ENCODE measurements around the gene ISLR2.
"Not testable (repeated sequence)": the region's sequence is repeated elsewhere in the genome, so short reads cannot be mapped to it uniquely, and the experiment has no call there.

The ISLR2 gene, protein sequence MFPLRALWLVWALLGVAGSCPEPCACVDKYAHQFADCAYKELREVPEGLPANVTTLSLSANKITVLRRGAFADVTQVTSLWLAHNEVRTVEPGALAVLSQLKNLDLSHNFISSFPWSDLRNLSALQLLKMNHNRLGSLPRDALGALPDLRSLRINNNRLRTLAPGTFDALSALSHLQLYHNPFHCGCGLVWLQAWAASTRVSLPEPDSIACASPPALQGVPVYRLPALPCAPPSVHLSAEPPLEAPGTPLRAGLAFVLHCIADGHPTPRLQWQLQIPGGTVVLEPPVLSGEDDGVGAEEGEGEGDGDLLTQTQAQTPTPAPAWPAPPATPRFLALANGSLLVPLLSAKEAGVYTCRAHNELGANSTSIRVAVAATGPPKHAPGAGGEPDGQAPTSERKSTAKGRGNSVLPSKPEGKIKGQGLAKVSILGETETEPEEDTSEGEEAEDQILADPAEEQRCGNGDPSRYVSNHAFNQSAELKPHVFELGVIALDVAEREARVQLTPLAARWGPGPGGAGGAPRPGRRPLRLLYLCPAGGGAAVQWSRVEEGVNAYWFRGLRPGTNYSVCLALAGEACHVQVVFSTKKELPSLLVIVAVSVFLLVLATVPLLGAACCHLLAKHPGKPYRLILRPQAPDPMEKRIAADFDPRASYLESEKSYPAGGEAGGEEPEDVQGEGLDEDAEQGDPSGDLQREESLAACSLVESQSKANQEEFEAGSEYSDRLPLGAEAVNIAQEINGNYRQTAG

DNA sequence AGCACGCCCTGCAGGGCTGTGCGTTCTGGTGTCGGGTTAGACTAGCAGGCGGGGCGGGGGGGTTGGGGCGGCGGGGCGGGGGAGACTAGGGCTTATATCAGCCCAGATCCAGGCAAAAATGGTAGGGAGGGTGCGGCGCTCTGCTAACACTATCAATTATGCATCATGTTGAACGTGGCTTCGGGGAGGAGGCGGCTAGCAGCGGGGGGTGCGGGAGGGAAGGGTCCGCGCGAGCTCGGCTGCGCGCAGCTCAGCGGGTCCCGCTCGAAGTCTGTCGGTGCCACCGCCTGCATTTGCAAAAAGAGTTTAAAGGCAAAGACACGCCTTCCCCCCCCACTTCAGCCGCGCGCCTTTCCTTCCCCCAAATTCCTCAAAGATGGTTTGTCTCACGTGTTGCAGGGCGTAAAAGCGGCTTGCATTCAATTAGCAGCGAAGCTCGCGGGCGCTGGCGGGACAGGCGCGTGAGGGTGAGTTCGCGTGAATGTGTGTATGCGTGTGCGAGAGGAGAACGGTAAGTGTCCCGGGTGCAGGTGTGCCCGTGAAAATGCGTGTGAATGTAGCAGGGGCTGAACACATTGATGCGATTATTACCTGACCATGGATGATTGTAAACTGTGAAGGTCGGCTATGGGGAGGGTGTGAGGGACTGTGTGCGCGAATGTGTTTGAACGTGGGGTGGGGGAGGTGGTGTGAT lies at the start of gene ISLR2:
ISLR2 (plus strand) TSS at position 432 of the 694 bp plus-strand sequence. CDS start 2,169 bp downstream, outside the sequence.
- CTCF ChIA-PET = interaction anchor here (3.4 to 5.6 kb wide), 2 partner anchors 178 to 191 kb away, joined by 43 to 78 read pairs; no protein-coding TSS in a partner anchor
- DNase-seq (ENCODE audit: extremely low spot score) = no peak
- TF ChIP-seq, protein P1, sequence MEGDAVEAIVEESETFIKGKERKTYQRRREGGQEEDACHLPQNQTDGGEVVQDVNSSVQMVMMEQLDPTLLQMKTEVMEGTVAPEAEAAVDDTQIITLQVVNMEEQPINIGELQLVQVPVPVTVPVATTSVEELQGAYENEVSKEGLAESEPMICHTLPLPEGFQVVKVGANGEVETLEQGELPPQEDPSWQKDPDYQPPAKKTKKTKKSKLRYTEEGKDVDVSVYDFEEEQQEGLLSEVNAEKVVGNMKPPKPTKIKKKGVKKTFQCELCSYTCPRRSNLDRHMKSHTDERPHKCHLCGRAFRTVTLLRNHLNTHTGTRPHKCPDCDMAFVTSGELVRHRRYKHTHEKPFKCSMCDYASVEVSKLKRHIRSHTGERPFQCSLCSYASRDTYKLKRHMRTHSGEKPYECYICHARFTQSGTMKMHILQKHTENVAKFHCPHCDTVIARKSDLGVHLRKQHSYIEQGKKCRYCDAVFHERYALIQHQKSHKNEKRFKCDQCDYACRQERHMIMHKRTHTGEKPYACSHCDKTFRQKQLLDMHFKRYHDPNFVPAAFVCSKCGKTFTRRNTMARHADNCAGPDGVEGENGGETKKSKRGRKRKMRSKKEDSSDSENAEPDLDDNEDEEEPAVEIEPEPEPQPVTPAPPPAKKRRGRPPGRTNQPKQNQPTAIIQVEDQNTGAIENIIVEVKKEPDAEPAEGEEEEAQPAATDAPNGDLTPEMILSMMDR (IDR thresholded peaks at IDR 0.05; ENCODE audit: control extremely low read depth, extremely low read depth, low read depth, missing control alignments) = no peak
- POLR2A ChIA-PET = no interaction called here

DNA sequence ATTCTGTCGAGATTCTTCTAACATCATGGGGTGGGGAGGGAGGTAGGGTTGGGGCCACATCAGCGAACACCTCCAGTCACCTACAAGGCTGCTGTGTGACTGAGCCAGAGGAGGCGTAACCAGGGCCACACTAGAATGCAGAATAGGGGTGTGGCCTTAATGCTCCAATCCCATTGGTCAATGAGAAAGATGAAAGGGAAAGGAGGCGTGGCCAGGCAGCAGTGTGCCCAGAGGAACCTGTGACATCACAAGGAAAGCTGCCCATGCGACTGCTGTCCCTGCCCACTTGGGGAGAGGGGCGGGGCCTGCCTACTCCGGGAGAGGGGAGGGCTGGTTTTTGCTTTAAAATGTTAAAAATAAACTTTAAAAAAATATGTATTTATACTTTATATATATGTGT lies 47.9 kb upstream of the ISLR2 start, which contains the start of gene GOLGA6A:
GOLGA6A (minus strand) TSS at position 101 of the 400 bp plus-strand sequence; CDS start at position 60, 41 bp downstream.
- CTCF ChIA-PET; DNase-seq (ENCODE audit: extremely low spot score); POLR2A ChIA-PET: not testable (repeated sequence)

DNA sequence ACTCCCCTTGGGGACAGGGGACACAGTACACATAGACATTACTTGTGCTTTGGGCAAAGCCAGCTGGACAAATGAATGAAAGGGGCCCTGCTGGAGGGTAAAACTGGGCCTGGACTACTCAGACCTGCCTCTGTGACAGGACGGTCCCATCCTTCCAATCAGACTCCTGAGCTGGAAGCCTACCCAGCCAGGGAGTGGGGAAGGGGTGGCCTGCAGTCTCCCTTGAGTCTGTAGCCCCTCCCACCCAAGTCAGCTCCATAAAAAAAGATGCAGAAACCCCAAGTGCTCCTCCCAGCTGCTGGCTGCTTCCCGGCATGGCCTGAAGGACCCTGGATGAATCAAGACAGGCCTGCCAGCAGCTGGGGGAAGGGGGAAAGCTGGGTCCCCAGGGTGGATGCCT lies 35.8 kb upstream of the ISLR2 start:
- DNase-seq (ENCODE audit: extremely low spot score); CTCF ChIA-PET: not testable (repeated sequence)

DNA sequence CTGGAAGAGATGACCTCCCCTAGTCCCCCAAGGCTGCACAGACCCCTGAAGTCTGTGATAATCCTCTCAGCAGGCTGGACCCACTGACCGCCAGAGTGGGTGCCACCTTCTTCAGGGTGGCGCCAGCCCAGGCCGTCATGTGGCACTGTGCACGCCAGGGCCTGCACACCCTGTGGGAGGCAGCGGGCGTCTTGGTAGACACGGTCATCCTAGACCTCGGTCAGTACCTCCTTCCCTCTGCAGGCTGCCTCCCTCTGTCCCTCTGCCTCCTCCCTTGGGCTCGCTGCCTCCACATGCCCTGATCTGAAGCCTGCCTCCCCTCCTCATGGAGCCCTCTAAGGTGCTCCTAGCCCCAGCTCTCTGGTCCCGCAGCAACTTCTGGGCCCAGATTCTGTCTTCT lies 34.8 kb upstream of the ISLR2 start:
- CTCF ChIA-PET; DNase-seq (ENCODE audit: extremely low spot score); POLR2A ChIA-PET: not testable (repeated sequence)

More for the DNA sequence above, 35.8 kb upstream of the ISLR2 start:
- POLR2A ChIA-PET = not testable (repeated sequence)

DNA sequence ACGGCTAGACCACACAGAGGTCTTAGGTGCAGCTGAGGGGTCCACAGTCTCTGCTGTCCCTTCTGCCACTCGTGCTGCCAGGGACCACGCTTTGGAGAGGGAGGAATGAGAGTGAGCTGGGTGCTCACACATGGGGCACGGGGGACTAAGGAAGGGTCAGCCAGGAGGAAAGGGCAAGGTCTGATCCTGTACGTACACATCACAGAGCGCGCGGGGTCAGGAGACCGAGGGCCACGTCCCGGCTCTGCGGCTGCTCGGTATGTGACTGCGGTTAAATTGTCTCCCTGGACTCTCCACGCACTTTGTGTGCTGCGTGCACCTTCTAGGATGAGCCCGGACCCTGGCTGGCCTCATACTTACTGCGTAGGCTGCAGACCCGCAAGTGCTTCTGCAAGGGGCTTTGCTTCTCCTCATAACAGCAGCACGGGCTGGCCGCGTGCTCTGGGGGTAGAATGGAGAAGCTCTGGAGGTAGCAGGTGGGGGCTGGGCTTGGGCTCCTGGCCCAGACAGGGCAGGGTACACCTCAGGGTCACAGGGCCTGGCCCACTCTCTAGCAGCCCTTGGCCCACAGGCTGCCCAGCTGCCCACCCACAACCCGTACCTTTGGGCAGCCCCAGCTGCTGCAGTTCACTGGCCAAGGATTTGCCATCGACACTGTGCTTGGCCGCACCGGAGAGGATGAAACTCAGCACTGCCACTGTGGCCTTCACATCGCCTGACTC lies 33.5 kb upstream of the ISLR2 start:
- POLR2A ChIA-PET; DNase-seq (ENCODE audit: extremely low spot score); CTCF ChIA-PET: not testable (repeated sequence)

DNA sequence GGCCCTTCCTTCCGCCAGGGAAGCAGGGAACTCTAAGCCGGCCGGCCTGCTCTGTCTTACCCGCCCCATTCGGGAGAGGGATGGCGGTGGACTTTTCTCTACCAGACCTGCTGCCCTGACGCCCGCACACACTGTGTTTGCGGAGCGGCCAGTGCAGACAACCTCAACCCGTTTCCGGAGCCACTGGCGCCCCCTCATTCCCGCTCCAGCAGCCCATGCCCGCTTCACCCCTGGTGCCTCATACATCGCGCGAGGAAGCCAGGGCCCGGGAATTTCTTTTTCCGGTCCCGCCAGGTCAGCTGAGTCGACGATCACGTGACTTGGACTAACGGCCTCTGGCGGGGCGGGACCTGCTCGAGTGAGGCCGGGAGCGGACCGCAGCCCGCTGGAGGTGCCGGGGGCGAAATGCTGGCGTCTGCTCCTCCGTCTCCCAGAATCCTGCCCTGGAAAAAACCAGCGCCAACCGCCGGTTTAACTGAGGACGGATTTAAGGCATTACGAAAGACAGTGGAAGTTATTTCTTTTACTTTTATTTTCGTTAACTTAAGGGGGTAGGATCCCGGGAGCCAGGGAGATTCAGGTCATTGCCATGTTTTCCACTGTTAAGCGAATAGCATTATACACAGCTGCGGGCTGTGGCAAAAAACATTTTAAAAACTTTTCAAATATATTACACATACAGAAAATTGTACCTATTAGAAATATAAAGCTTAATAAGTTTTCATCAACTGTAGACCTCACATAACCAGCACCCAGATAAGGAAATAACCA lies 30.2 kb upstream of the ISLR2 start:
- CTCF ChIA-PET, POLR2A ChIA-PET: not testable (repeated sequence)
- DNase-seq (ENCODE audit: extremely low spot score) = peak; percentile 78

DNA sequence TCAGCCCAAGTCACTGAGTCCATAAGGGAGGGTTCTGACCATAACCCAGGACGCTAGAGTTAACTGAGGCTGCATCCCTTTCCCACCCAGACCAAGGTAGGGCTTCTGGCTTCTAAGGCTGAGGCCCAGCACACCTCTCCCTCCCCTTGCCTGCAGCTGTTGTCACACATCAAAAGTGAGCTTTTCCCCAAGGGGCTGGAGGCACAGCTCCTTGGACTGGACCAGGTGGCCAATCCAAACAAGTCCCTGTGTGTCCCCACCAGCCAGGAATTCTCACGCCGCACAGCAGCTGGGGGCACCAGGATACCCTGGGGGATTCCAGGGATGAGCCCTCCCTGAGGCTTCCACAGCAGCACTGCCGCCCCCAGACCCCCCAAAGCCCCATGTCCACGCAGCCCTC lies 22.3 kb upstream of the ISLR2 start:
- ChIA-PET CTCF (interaction anchor here (0.8 kb wide), 1 partner anchor 10 kb away, joined by 3 read pairs; no protein-coding TSS in a partner anchor), POLR2A (interaction anchor here (0.6 kb wide), 1 partner anchor 503 kb away, joined by 3 read pairs; no protein-coding TSS in a partner anchor)
- TF ChIP-seq, protein P1 (IDR thresholded peaks at IDR 0.05; ENCODE audit: control extremely low read depth, extremely low read depth, low read depth, missing control alignments) = no peak
- DNase-seq (ENCODE audit: extremely low spot score) = no peak

DNA sequence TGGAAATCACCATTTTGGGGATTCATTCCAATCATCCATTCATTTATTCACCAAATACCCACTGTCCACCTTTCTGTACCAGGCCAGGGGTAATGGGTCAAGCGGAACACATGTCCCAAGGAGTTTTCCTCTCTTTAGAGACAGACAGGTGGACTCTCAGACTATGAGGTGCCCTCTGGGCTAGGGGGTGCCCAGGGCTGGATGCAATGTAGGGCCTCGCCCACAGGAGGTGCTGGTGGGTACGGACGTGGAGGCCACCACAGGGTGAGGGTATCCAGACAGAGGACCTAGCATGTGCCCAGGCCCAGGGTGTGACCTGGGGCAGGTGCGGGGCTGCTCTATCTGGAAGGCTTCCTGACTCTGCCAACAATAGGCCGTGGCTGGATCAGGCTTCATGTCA lies 21.8 kb upstream of the ISLR2 start:
- POLR2A ChIA-PET = interaction anchor here (0.6 kb wide), 1 partner anchor 502 kb away, joined by 3 read pairs; no protein-coding TSS in a partner anchor
- CTCF ChIA-PET = interaction anchor here (0.8 kb wide), 1 partner anchor 10 kb away, joined by 3 read pairs; no protein-coding TSS in a partner anchor

DNA sequence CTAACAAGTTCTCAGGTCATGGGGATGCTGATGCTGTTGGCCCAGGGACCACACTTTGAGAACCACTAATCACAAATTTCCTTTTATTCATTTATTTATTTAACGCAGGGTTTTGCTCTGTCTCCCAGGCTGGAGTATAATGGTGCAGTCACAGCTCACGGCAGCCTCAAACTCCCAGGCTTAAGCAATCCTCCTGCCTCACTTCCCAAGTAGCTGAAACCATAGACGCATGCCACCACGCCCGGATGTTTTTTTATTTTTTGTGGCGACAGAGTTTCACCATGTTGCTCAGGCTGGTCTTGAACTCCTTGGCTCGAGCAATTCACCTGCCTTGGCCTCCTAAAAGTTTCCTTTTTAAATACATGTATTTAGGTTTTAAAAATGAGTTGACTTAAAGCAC lies 20.7 kb upstream of the ISLR2 start:
- CTCF ChIA-PET = no interaction called here
- no peak for DNase-seq (ENCODE audit: extremely low spot score)
- TF ChIP-seq, protein P1 (IDR thresholded peaks at IDR 0.05; ENCODE audit: control extremely low read depth, extremely low read depth, low read depth, missing control alignments) = no peak
- POLR2A ChIA-PET = no interaction called here

More for the DNA sequence above, 21.8 kb upstream of the ISLR2 start:
- not testable (repeated sequence) for DNase-seq (ENCODE audit: extremely low spot score)
